Activated CD4-positive, alpha-beta T cell treated with anti-CD3 and anti-CD28 coated beads for 48 hours (primary cell): ENCODE data around the gene DENND6B.
A peak's percentile ranks its signal among the peaks of the same experiment; 100 is the strongest.

ENCODE experiments used
- DNase-seq: peaks from one replicate; pipeline ENCODE4 v3.0.0-alpha.2; 2020

Gene DENND6B

DNA sequence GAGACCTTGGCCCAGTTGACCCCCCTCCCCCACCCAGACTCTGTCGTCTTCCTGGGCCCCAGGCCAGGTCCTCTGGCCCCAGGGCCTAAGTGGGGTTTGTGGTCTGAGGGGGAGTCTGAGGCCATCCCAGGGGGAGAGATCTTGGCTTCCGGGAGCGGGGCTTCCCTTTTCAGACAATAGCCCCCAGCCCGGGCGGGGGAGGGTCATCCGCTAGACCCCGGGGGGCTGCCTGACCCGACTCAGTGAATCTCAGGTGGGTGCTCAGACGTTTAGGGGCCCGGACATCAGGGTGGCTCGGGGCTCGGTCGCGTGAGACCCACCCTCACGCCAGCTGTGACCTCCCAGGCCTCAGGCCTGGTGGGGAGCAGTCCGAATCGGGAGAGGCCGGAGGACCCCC is 57.2 kb downstream of the DENND6B start:
- no peak for DNase-seq

DNA sequence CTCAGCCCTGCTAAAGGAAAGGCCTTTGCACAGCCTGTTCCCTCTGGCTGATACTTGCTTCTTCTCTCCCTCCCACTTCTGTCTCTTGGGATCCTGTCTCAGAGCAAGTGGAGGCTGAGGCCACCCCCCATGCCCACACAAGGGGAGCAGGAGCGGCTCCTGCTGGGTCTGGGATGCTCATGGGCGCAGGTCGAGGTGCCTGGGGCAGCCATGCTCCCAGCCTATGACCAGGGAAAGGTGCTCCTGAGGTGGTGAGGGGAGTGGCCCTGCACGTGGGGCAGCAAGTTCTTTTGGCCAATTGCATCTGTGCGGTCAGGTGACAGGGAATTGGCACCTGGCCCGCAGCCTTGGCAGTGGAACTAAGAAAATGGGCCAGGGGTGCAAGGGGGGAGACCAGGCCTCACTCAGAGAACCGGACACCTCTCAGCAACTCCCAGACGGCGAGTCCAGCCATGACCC is 58.1 kb downstream of the DENND6B start:
- DNase-seq, result no peak

DNA sequence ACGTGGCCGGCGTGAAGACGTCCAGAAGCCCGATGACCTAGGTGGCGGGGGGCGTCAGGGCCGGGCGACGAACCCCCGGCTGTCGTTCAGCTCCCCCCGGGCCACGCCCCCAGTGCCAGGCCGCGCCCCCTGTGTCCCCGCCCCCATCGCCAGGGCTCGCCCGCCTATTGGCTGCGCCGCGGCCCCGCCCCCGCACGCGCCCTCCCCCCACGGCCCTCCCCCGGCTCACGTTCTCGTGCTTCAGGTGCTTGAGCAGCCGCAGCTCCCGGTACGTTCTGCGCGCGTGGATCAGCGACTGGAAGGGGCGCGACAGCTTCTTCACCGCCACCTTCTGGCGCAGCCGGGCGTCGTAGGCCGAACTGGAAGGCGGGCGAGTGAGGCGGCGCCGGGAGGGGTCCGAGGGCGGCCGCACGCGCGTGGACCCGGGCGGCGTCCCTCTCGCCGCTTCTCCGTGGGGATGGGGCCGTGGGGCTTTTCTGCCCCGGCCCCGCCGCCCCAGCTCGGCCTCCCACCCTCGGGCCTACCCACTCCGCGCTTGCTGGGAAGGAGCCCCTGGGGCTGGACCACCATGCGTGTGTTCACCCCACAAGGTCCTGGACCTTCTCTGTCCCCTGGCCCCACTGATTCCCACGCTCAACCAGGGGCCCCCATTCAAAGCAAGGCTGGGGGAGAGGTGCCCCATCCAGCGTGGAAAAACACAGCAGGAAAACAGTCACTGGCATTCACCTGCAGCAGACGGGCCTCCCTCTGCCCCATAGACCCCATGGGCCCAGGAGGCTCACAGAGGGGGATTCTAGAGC is 59.0 kb downstream of the DENND6B start:
- DNase-seq, result peak; percentile 78

DNA sequence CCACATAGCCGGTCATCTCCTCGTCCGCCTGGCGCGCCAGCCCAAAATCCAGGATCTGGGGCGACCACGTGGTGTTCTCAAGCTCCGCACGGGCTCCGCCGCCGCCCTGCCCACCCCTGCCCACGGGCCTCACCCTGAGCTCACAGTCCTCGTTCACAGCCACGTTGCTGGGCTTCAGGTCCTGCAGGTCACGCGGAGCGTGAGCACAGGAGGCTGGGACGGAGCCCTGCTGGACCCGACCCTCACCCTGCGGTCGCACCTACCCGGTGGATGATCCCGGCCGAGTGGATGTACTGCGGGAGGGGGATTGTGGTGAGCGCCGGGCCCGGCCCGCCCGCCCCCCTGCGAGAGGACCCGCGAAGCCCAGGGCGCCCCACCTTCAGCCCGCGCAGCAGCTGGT is 59.8 kb downstream of the DENND6B start:
- no peak for DNase-seq

DNA sequence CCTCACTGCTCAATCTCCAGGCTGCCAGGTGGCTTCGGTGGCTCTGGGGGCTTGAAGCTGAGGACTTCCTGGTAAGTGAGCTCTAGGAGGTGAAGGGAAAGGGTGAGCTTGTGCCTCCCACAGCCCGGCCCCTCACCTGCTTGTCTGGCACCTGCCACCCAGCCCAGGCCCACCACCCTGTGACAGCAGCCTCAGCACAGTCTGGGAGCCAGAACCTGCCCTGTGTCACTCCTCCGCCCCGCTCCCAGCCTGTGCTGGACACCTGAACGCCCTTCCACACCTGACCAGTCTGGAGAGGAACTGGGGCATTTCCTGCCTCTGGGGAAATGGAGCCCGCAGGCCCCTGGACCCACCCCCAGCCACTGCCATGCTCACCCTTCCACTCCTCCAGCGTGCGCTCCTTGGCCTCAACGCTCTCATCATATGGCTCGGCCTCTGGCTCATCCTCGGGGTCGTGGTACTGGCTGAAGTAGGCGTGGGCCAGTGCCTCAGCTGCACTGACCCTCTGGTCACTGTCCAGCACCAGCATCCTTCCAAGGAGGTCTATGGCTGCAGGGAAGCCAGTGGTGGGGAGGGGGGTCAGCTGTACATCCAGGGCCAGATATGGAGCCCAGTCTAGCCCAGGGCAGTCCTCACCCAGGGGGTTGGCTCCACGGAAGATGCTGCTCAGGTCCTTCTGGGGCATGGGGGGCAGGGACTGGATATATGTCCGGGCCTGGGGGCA is 61.7 kb downstream of the DENND6B start:
- DNase-seq, result no peak

DNA sequence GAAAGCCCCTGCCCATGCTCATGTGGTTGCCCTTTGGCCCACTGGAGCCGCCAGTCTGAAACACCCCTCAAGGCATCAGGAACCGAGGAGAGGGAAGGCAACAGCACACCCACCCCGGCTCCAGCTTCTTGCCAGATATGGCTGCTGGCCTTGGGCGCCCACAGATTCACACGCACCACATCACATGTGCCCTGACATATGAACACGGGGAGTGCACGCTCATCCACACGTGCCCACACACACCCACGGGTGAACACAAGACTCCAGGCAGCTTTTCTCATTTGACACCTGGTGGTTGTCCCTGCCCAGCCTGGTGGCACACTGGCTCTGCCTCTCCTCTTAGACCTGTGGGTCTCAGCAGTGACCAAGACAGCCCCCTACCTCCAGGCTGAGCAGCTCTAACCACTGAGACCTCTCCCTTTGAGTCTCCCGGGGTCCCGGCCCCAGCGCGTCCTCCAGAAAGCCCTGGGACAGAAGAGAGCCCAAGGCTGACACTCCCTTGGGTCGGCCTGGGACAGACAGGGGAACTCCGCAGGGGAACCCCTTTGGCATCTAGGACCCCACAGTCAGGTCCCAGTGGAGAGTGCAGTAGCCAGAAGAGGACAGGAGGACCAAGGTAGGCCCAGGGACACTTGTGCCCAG is 62.6 kb downstream of the DENND6B start:
- DNase-seq, result no peak

DNA sequence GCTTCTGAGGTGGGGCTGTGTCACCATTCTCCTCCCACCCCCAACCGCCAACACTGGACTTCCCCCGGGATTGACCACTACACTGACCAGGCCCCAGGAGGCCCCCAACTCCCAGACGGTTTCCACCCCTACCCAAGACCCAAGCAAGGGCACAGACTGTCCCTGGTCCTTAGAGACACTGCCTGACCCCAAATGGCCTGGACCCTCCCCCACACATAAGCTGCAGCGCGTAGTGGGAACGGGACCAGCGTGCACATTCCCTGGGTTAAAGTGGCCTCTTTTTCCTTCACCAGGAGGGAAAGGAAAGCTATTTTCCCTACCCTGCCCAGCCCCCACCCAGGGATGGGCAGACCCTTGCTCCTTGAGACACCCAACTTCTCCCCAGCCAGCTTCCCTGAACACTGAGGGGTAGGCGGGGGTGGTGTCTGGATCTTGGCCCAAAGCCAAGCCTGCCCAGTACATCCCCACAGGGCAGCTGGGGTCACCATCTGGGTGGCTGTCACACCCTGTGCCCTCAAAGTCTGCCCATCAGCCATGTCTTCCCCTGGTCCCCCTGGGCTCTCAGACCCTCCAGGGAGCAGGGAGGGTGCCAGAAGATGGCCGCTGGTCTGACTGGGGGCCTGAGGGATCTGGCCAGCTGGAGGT is 63.7 kb downstream of the DENND6B start:
- no peak for DNase-seq

DNA sequence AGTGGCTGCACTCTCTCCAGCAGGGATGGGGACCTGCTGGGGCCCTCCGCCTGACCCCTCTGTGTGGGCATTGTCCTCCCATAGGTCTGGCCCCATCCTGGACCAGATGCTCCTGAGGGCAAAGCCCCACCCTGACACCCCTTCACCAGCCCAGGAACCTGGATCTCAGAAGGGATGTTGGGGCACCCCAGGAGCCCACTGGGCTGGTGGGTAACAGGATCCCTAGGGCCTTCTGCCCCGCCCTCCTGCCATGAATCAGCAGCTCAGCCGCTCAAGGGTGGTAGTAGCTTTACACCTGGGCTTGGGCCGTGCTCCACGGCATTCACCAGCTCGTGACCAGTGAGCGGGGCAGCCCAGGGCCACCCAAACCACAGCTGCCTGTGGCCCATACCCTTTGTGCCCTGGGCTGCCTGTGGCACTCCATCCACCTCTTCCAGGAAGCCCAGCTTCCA is 64.3 kb downstream of the DENND6B start:
- DNase-seq, result peak; percentile 51

DNA sequence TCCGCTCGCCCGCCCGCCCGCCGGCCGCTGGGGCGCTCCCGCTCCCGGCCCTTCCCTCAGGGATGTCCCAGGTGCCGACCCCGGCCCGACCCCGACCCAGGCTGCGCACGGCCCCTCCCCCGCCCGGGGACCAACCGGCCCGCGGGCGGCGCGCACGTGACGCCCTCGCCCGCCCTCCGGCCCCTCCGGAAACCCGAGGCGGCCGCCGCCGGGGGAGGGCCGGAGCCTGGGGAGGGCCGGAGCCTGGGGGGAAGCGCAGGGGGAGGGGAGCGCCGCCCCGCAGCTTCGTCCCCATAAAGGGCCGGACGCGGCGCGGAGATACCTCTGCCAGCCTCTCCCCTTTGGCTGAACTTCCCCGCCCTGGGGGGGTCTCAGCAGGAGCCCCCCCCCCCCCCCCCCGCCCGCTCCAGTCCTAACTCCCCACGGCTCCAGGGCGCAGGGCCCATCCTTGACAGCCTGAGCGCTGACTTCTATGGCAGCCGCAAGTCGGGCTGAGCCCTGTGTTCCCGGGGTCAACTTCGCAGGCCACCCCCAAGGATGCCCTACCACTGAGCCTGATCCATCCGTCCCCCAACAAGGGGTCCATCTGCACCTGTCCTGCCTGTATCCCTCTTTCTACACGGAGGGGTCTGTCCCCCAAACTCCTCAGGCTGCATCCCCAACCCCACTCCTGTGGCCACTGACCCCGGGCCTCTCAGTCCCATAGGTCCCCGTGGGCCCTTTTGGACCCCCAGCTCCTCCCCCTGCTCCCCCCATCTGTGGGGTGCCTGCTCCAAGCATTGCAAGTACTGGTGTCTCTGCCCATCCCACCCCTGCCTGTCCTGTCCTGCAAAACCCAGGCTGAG is 65.0 kb downstream of the DENND6B start, which contains the start of gene MAPK12:
Gene MAPK12, minus strand, starts transcription at position 69 of the 845 bp plus-strand sequence. CDS start 174 bp downstream, outside the sequence.
- DNase-seq, result no peak

DNA sequence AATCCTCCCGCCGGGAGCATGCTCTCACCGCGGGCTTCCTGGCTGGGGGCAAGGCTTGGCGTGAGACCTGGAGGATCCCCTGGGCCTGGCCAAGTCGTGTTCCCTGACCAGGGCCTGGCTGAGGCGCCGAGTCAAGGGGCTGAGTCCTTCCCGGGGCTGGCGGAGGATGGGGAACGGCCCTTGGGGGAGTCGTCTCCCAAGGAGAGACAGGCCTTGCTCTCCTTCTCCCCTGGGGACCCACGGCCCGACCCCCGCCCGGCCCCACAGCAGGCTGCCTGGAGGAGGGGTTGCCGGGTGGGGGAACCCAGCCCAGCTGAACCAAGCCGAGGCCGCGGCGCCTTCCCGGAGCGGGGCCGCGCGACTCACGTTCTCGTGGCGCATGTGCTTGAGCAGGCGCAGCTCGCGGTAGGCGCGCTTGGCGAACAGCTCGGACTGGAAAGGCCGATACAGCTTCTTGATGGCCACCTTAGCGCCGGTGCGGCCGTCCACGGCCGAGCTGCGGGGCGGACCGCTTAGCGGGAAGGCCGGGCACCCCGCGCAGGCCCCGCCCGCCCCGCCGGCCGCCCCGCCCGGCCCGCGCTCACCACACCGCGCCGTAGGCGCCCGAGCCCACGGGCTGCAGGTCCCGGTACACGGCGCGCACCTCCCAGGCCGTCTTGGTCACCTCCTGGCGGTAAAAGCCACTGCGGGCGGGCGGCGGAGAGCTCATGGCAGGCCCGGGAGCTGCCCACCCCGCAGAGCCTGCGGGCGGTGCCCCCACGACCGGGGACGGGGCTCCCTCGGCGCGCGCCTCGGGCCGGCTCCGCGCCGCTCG is 65.8 kb downstream of the DENND6B start:
- DNase-seq, result peak; percentile 64

DNA sequence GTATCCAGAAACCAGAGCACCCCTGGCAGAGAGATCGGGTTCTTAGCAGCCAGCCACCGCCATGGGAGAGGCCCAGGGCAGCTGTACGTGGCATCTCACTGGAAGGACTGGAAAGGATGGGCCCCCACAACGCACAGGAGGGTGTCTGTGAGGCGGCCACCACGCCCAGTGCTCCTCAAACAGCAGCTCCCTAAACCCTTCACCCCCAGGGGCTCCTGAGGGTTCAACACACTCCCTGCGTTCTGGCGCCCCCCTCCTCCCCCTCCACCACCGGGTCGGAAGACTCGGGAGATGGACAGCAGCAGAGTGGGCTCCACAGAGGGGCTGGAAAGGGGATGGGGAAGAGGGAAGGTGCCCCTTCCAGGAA is 66.4 kb downstream of the DENND6B start:
- no peak for DNase-seq

DNA sequence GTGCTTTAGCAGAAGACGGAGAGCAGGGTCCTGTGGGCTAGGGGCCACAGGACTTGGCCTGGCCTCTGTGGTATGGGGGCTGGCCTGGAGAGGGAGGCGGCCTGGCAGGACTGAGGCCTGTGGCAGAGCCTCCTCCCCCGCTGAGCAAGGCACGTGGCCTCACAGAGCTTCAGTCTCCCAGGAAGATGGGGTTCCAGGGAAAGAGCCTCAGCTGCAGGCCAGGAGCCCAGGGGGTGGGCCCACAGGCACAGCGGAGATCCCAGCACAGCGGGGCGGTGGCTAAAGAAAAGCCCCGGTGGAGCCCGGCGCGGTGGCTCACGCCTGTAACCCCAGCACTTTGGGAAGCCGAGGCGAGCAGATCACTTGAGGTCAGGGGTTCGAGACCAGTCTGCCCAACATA is 67.5 kb downstream of the DENND6B start:
- DNase-seq, result no peak
